RWPE1 (cell line): Measurements from ENCODE around the gene MYO10.

Experiments
- CTCF ChIA-PET: fragments of 350-600 bp; sonication (Branson Sonifier 250); formaldehyde crosslinking; extraction: SDS; loops from one replicate; lab custom pipeline; 2021; lab: Yijun Ruan, JAX
- POLR2A ChIA-PET: fragments of 400-600 bp; formaldehyde crosslinking; extraction: SDS; loops from one replicate; lab custom pipeline; 2020; ENCODE audit warnings: antibody characterized with exemption; ENCODE audit not compliant: low non-redundant PET; lab: Yijun Ruan, JAX
- DNase-seq: peaks from one replicate; pipeline ENCODE4 v3.0.0; 2012; ENCODE audit warnings: low spot score
- H3K27ac ChIP-seq: fragments of 450-650 bp; 2 replicates; pipeline ENCODE4 v1.5.1; 2017
- CTCF ChIP-seq: fragments of 450-650 bp; conservative IDR thresholded peaks from 2 replicates; pipeline ENCODE4 v1.5.1; 2017; ENCODE audit warnings: low read depth, mild to moderate bottlenecking

MYO10 gene

GRCh38 chr5:16906255-16906654 is 29.8 kb downstream of the MYO10 start:
- TF ChIP-seq CTCF: no peak
- no peak overlapping the region for H3K27ac ChIP-seq
- CTCF ChIA-PET: no interaction called here
- POLR2A ChIA-PET: no interaction called here
- DNase-seq: no peak

DNA sequence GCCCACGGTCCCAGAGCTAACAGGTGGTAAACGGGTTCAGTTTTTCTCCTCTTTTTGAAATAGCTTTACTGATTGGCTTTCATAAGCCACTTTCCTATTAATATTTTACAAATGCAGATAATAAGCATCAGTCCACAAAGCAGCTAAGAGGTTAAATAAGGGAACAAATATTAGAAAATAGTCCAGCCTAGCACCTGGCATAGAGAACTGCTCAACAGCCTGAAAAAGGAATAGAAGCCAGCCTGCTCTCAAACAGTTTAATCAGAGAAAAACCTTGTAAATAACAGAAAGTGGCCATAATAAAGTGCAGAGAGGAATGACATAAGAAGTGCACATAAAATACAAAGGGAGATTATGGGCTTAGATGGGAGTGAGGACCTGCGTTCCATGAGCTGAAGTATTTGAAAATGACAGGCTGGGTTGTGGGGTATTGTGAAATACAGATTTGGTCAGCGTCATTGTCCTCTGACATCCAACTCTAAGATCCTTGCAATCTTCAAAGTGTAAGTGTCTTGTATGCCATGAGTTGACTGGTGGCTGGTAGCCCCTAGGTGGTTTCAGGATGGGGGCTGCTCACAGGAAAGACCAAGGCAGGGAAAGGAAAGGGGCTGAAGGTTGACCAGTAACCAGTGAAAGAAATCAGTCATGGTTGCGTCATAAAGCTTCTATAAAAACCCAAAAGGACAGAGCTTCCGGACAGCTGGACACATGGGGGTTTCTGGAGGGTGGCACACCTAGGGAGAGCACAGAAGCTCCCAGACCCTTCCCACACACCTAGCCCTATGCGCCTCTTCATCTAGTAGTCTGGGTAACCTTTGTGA is 32.4 kb downstream of the MYO10 start:
- DNase-seq: no peak
- peak overlapping the region; percentile 71 for H3K27ac ChIP-seq
- POLR2A ChIA-PET: no interaction called here
- CTCF ChIA-PET: interaction anchor here (0.6 to 2.1 kb wide), 3 partner anchors 10 to 286 kb away, joined by 5 to 9 read pairs (median 6); no protein-coding TSS in a partner anchor
- no peak for TF ChIP-seq CTCF

DNA sequence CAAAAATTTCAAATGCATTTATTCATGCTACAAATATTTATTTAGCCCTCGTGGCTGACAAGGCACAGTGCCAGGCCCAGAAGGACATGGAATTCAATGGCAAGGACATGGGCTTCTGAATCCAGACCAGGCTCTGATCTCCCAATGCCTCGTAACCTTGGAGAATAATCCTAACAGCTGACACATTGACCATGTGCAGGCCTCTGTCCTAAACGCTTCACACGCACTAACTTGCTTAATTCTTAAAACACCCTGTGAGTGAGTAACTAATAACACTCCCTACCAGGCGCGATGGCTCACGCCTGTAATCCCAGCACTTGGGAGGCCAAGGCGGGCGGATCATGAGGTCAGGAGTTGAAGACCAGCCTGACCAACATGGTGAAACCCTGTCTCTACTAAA is 33.2 kb downstream of the MYO10 start:
- peak; percentile 73 for DNase-seq
- TF ChIP-seq CTCF: no peak
- peak overlapping the region; percentile 71 for H3K27ac ChIP-seq
- CTCF ChIA-PET: interaction anchor here (0.6 to 2.1 kb wide), 3 partner anchors 10 to 287 kb away, joined by 5 to 9 read pairs (median 6); no protein-coding TSS in a partner anchor
- POLR2A ChIA-PET: no interaction called here

DNA sequence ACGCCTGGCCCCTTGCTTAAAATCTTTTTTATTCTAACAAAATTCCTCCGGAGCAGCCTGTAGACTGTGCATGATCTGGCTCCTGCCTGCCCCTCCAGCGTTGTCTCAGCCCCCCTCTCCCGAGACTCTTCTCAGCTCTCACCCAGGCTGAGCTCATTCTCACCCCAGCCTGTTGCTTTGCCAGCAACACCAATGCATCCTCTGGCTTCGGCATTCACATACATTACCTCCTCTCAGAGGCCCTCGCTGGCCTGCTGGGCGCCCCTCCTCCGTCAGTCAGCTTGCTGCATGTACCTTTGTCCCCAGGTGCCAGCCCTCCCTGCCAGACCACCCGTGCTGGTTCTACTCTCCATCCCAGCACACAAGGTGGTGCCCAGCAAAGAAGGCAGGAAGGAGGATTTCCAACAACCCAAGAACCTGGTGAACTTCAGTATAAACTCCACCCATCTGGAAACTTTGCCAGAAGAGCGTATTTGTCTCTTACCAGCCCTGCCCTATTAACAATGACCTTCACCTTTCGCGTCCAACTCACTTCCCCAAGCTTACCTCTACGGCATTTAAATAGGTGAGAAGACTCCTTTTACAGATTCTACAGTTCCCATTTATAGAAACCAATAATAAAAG is 35.0 kb downstream of the MYO10 start:
- DNase-seq: no peak
- ChIA-PET CTCF (interaction anchor here (0.6 to 1.3 kb wide), 2 partner anchors 32 to 1404 kb away, joined by 4 to 6 read pairs; no protein-coding TSS in a partner anchor), POLR2A (no interaction called here)
- H3K27ac ChIP-seq: peak overlapping the region; percentile 39
- TF ChIP-seq CTCF: no peak

DNA sequence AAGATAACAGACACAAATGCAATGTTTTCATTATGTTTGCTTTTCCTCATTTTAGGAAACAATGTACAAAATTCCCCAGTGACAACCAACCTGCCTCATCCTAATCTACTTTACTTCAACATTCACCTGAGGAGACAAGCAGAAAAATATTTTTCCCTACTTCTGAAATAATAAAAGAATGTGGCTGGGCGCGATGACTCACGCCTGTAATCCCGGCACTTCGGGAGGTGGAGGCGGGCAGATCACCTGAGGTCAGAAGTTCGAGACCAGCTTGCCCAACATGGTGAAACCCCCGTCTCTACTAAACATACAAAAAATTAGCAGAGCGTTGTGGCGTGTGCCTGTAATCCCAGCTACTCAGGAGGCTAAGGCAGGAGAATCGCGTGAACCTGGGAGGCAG is 36.9 kb downstream of the MYO10 start:
- CTCF ChIA-PET: interaction anchor here (0.6 kb wide), 1 partner anchor 39 kb away, joined by 5 read pairs; no protein-coding TSS in a partner anchor
- POLR2A ChIA-PET: no interaction called here
- DNase-seq: no peak
- TF ChIP-seq CTCF: no peak
- H3K27ac ChIP-seq: no peak overlapping the region

DNA sequence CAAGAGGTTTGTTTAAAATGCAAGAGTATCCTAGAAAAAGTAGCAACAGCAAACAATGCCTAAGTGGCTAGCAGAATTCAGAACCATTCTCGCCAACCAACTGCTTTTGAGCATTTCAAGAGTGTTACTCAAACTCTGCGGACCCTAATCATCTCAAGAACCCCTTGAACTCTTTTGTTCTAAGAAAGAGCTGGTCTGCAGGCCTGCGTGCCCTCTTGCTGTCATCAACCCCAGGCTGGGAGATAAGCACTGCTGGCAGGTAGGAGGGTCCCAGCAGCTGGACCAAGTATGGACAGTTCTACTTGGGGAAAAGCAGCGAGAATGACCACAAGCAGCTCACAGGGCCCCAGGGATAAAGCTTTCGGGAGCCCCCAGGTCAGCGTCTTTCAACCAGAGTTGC is 38.3 kb downstream of the MYO10 start:
- peak overlapping the region; percentile 34 for H3K27ac ChIP-seq
- ChIA-PET POLR2A (no interaction called here), CTCF (interaction anchor here (0.7 kb wide), 1 partner anchor 340 kb away, joined by 5 read pairs; no protein-coding TSS in a partner anchor)
- TF ChIP-seq CTCF: no peak
- DNase-seq: no peak
